LHCN-M2 (cell line): Measurements from ENCODE around the gene CEP72. TPM values are rescaled to one million over a fixed set of nuclear protein-coding genes. Genes with fewer than 3 reads are reported as not detected.
"Not testable (repeated sequence)": the region's sequence is repeated elsewhere in the genome, so short reads cannot be mapped to it uniquely, and the experiment has no call there.

ENCODE experiments used
- DNase-seq: peaks from one replicate; pipeline ENCODE4 v3.0.0-alpha.2; 2012; ENCODE audit warnings: low read depth
- total RNA-seq: library from RNA; depleted of rRNA; stranded (reverse); fragments of >200 nt; gene quantifications from 2 replicates; pipeline ENCODE4 v1.2.3, GENCODE V29; 2014

CEP72 gene
- total RNA-seq, 1 experiment from 2014 or later, result 8.0 TPM

GRCh38 chr5:581266-581665, 30.9 kb upstream of the CEP72 start:
- no peak for DNase-seq

- DNase-seq, result no peak
These were observed 30.2 kb upstream of the CEP72 start for GRCh38 chr5:581941-582340.

GRCh38 chr5:582445-582844, 29.7 kb upstream of the CEP72 start:
- not testable (repeated sequence) for DNase-seq

- DNase-seq, result no peak
These were observed 29.1 kb upstream of the CEP72 start for GRCh38 chr5:582936-583635.

GRCh38 chr5:583645-584044, 28.5 kb upstream of the CEP72 start:
- no peak for DNase-seq

GRCh38 chr5:584216-584615, 27.9 kb upstream of the CEP72 start:
- DNase-seq, result no peak

GRCh38 chr5:584846-585245, 27.3 kb upstream of the CEP72 start:
- DNase-seq, result no peak

GRCh38 chr5:585556-585955, 26.6 kb upstream of the CEP72 start:
- no peak for DNase-seq

GRCh38 chr5:585962-586628, 26.0 kb upstream of the CEP72 start:
- DNase-seq, result no peak

- DNase-seq, result no peak
These were observed 25.3 kb upstream of the CEP72 start for GRCh38 chr5:586751-587285.

- no peak for DNase-seq
These were observed 24.7 kb upstream of the CEP72 start for GRCh38 chr5:587403-587802.

- DNase-seq, result no peak
These were observed 23.6 kb upstream of the CEP72 start for GRCh38 chr5:588406-588995.

- DNase-seq, result no peak
These were observed 23.0 kb upstream of the CEP72 start for GRCh38 chr5:589173-589572.

- DNase-seq, result no peak
These were observed 22.6 kb upstream of the CEP72 start for GRCh38 chr5:589588-589987.

GRCh38 chr5:590346-590745, 21.8 kb upstream of the CEP72 start:
- no peak for DNase-seq

- DNase-seq, result no peak
These were observed 20.4 kb upstream of the CEP72 start for GRCh38 chr5:591746-592145.

GRCh38 chr5:592158-592557, 20.0 kb upstream of the CEP72 start:
- no peak for DNase-seq

- no peak for DNase-seq
These were observed 18.6 kb upstream of the CEP72 start for GRCh38 chr5:593511-593910.

GRCh38 chr5:594226-594860, 17.8 kb upstream of the CEP72 start:
- no peak for DNase-seq

- DNase-seq, result no peak
These were observed 16.8 kb upstream of the CEP72 start for GRCh38 chr5:595285-595875.

- no peak for DNase-seq
These were observed 14.1 kb upstream of the CEP72 start for GRCh38 chr5:597871-598563.
